ENCODE results near the gene EVC2.

EVC2 gene

GRCh38 chr4:5566526-5566925 is 141.8 kb downstream of the EVC2 start:
- ChIA-PET CTCF (no interaction called here), POLR2A (no interaction called here)
- DNase-seq (ENCODE audit: extremely low spot score): no peak
- TF ChIP-seq CTCF (IDR thresholded peaks at IDR 0.05; ENCODE audit: control extremely low read depth, extremely low read depth, low read depth, missing control alignments): no peak

- ChIA-PET CTCF (no interaction called here), POLR2A (no interaction called here)
- TF ChIP-seq CTCF (IDR thresholded peaks at IDR 0.05; ENCODE audit: control extremely low read depth, extremely low read depth, low read depth, missing control alignments): no peak
- no peak for DNase-seq (ENCODE audit: extremely low spot score)
Observed at GRCh38 chr4:5563856-5564255, 144.5 kb downstream of the EVC2 start.

GRCh38 chr4:5562476-5562875 is 145.9 kb downstream of the EVC2 start:
- ChIA-PET CTCF (no interaction called here), POLR2A (no interaction called here)
- no peak for TF ChIP-seq CTCF (IDR thresholded peaks at IDR 0.05; ENCODE audit: control extremely low read depth, extremely low read depth, low read depth, missing control alignments)
- no peak for DNase-seq (ENCODE audit: extremely low spot score)

- DNase-seq (ENCODE audit: extremely low spot score): no peak
- ChIA-PET POLR2A (no interaction called here), CTCF (no interaction called here)
Observed at GRCh38 chr4:5561286-5561685, 147.1 kb downstream of the EVC2 start.

GRCh38 chr4:5558502-5558901 is 149.9 kb downstream of the EVC2 start:
- CTCF ChIA-PET: no interaction called here
- POLR2A ChIA-PET: no interaction called here
- no peak for TF ChIP-seq CTCF (IDR thresholded peaks at IDR 0.05; ENCODE audit: control extremely low read depth, extremely low read depth, low read depth, missing control alignments)
- DNase-seq (ENCODE audit: extremely low spot score): no peak

More at GRCh38 chr4:5561286-5561685, 147.1 kb downstream of the EVC2 start:
- TF ChIP-seq CTCF (IDR thresholded peaks at IDR 0.05; ENCODE audit: control extremely low read depth, extremely low read depth, low read depth, missing control alignments): no peak

- ChIA-PET CTCF (no interaction called here), POLR2A (no interaction called here)
- no peak for TF ChIP-seq CTCF (IDR thresholded peaks at IDR 0.05; ENCODE audit: control extremely low read depth, extremely low read depth, low read depth, missing control alignments)
- no peak for DNase-seq (ENCODE audit: extremely low spot score)
Observed at GRCh38 chr4:5554376-5554775, 154.0 kb downstream of the EVC2 start.

- no peak for DNase-seq (ENCODE audit: extremely low spot score)
- TF ChIP-seq CTCF (IDR thresholded peaks at IDR 0.05; ENCODE audit: control extremely low read depth, extremely low read depth, low read depth, missing control alignments): no peak
- CTCF ChIA-PET: no interaction called here
- POLR2A ChIA-PET: no interaction called here
Observed at GRCh38 chr4:5553801-5554200, 154.6 kb downstream of the EVC2 start.

Measured in GM10248 (cell line).